OCI-LY3 (cell line): Measurements from ENCODE around the gene S100A5.
"Not testable (repeated sequence)": the region's sequence is repeated elsewhere in the genome, so short reads cannot be mapped to it uniquely, and the experiment has no call there.

Source experiments
- H2AFZ ChIP-seq: fragments of 200-600, 300-600 bp; shearing (Covaris generic); 2 replicates; pipeline ENCODE4 v1.6.0; 2014; ENCODE audit warnings: antibody characterized with exemption, low read depth, low read length
- H3K27ac ChIP-seq: fragments of 200-600, 300-600 bp; sonication (generic); 2 replicates; pipeline ENCODE4 v1.5.1; 2014; ENCODE audit warnings: mild to moderate bottlenecking, low read length, moderate library complexity, mixed read lengths
- H3K27me3 ChIP-seq: fragments of 200-600, 300-600 bp; sonication (generic); 2 replicates; pipeline ENCODE4 v1.6.1; 2014; ENCODE audit warnings: low read depth, low read length, mixed read lengths
- H3K36me3 ChIP-seq: fragments of 200-600, 300-600 bp; sonication (generic); replicated peaks from 2 replicates; pipeline ENCODE3; 2014; ENCODE audit warnings: low read depth, low read length, mixed read lengths
- H3K4me1 ChIP-seq: fragments of 300-600, 200-600 bp; sonication (generic); 2 replicates; pipeline ENCODE4 v1.6.1; 2014; ENCODE audit warnings: low read length, mixed read lengths
- H3K4me2 ChIP-seq: fragments of 200-600, 300-600 bp; sonication (generic); 2 replicates; pipeline ENCODE4 v1.6.1; 2014; ENCODE audit warnings: low read length, mixed read lengths
- H3K4me3 ChIP-seq: fragments of 300-600, 200-600 bp; sonication (generic); 2 replicates; pipeline ENCODE4 v1.5.1; 2014; ENCODE audit warnings: antibody characterized with exemption, mild to moderate bottlenecking, low read length, moderate library complexity
- H3K79me2 ChIP-seq: fragments of 300-600, 200-600 bp; shearing (Covaris generic); 2 replicates; pipeline ENCODE4 v1.6.1; 2014; ENCODE audit warnings: mild to moderate bottlenecking, low read length, mixed read lengths
- H3K9ac ChIP-seq: fragments of 300-600, 200-600 bp; shearing (Covaris generic); 2 replicates; pipeline ENCODE4 v1.6.0; 2014; ENCODE audit warnings: mild to moderate bottlenecking, low read length, moderate library complexity
- H3K9me3 ChIP-seq: fragments of 200-600, 300-600 bp; shearing (Covaris generic); 2 replicates; pipeline ENCODE4 v1.6.1; 2014; ENCODE audit warnings: low read length, mixed read lengths; ENCODE audit not compliant: insufficient read depth
- H4K20me1 ChIP-seq: fragments of 200-600, 300-600 bp; sonication (generic); 2 replicates; pipeline ENCODE4 v1.6.1; 2016; ENCODE audit warnings: low read length, mixed read lengths; ENCODE audit not compliant: insufficient read depth
- CTCF ChIP-seq: fragments of 200-600, 300-600 bp; sonication (generic); IDR thresholded peaks from 2 replicates; pipeline ENCODE4 v1.5.1; 2014; ENCODE audit warnings: antibody characterized with exemption, low read length, low read depth
- EZH2phosphoT487 ChIP-seq: fragments of 200-600 bp; shearing (Covaris generic); IDR thresholded peaks from 2 replicates; pipeline ENCODE4 v1.6.1; 2018; ENCODE audit warnings: antibody characterized with exemption, mixed run types, low read depth

The S100A5 gene

GRCh38 chr1:153586347-153586746, 45.6 kb upstream of the S100A5 start:
- Histone ChIP-seq H3K27me3 (no peaks in the 10 kb centered on the region), H4K20me1 (no peaks in the 10 kb centered on the region), H3K4me1 (peaks cover 36% of the 10 kb centered on the region), H3K79me2 (no peaks in the 10 kb centered on the region), H3K9ac (no peak overlapping the region), H3K27ac (no peak overlapping the region), H3K4me2 (no peak overlapping the region), H2AFZ (peak overlapping the region; percentile 78), H3K36me3 (no peaks in the 10 kb centered on the region), H3K9me3 (no peaks in the 10 kb centered on the region), H3K4me3 (no peak overlapping the region)
- no peak for TF ChIP-seq CTCF
- TF ChIP-seq EZH2phosphoT487 = no peak

GRCh38 chr1:153585006-153585405, 44.3 kb upstream of the S100A5 start:
- no peaks in the 10 kb centered on the region for H3K9me3 ChIP-seq
- H3K27me3 ChIP-seq = no peaks in the 10 kb centered on the region
- TF ChIP-seq CTCF = no peak
- no peak for TF ChIP-seq EZH2phosphoT487
- H3K27ac ChIP-seq = no peak overlapping the region
- no peaks in the 10 kb centered on the region for H3K79me2 ChIP-seq
- no peak overlapping the region for H3K9ac ChIP-seq
- no peak overlapping the region for H3K4me3 ChIP-seq
- no peaks in the 10 kb centered on the region for H3K36me3 ChIP-seq
- no peaks in the 10 kb centered on the region for H4K20me1 ChIP-seq
- H3K4me1 ChIP-seq = peaks cover 36% of the 10 kb centered on the region
- no peak overlapping the region for H3K4me2 ChIP-seq
- H2AFZ ChIP-seq = no peak overlapping the region

GRCh38 chr1:153583976-153584375, 43.2 kb upstream of the S100A5 start:
- 0 out of 2 replicates have a peak overlapping the region, but pooled peaks have one; percentile 9 for H3K9ac ChIP-seq
- TF ChIP-seq CTCF (no peak), EZH2phosphoT487 (no peak)
- peak overlapping the region; percentile 28 for H3K4me2 ChIP-seq
- H3K36me3 ChIP-seq = no peaks in the 10 kb centered on the region
- no peaks in the 10 kb centered on the region for H3K27me3 ChIP-seq
- H3K79me2 ChIP-seq = no peaks in the 10 kb centered on the region
- H3K4me1 ChIP-seq = peaks cover 36% of the 10 kb centered on the region
- no peak overlapping the region; the same call in 1 of the 2 replicates for H3K4me3 ChIP-seq
- H3K9me3 ChIP-seq = no peaks in the 10 kb centered on the region
- H3K27ac ChIP-seq = no peak overlapping the region
- no peaks in the 10 kb centered on the region for H4K20me1 ChIP-seq
- peak overlapping the region; percentile 97 for H2AFZ ChIP-seq

GRCh38 chr1:153583514-153583913, 42.8 kb upstream of the S100A5 start:
- not testable (repeated sequence) for H3K9ac ChIP-seq, H4K20me1 ChIP-seq, H3K27ac ChIP-seq, H3K79me2 ChIP-seq, H3K36me3 ChIP-seq, H3K4me3 ChIP-seq, H3K4me2 ChIP-seq, H2AFZ ChIP-seq, H3K27me3 ChIP-seq, H3K9me3 ChIP-seq
- peaks cover 34% of the 10 kb centered on the region for H3K4me1 ChIP-seq

GRCh38 chr1:153582836-153583235, 42.1 kb upstream of the S100A5 start:
- H3K9ac ChIP-seq = not testable (repeated sequence)

More at GRCh38 chr1:153582836-153583235, 42.1 kb upstream of the S100A5 start:
- H3K27me3 ChIP-seq, H3K4me2 ChIP-seq, H3K79me2 ChIP-seq, H4K20me1 ChIP-seq, H3K36me3 ChIP-seq, H3K9me3 ChIP-seq, H3K4me3 ChIP-seq, H3K27ac ChIP-seq, H2AFZ ChIP-seq: not testable (repeated sequence)
- peaks cover 28% of the 10 kb centered on the region for H3K4me1 ChIP-seq
